Measurements from ENCODE around the gene EYS. TPM values are rescaled to one million over a fixed set of nuclear protein-coding genes. Genes with fewer than 3 reads are reported as not detected.

The EYS gene
- polyA plus RNA-seq, 1 experiment = not detected

GRCh38 chr6:64817525-64817924, 889.5 kb downstream of the EYS start:
- no peak for DNase-seq (ENCODE audit: low read depth)
- Histone ChIP-seq H3K36me3 (ENCODE audit: control insufficient read depth, insufficient read depth, low read length) (no peaks in the 10 kb centered on the region), H3K27me3 (ENCODE audit: control insufficient read depth, insufficient read depth, low read length) (no peaks in the 10 kb centered on the region), H3K4me3 (ENCODE audit: low read depth, low read length) (no peak overlapping the region)
- ChIA-PET POLR2A (no interaction called here), CTCF (no interaction called here)
- TF ChIP-seq, protein P1, sequence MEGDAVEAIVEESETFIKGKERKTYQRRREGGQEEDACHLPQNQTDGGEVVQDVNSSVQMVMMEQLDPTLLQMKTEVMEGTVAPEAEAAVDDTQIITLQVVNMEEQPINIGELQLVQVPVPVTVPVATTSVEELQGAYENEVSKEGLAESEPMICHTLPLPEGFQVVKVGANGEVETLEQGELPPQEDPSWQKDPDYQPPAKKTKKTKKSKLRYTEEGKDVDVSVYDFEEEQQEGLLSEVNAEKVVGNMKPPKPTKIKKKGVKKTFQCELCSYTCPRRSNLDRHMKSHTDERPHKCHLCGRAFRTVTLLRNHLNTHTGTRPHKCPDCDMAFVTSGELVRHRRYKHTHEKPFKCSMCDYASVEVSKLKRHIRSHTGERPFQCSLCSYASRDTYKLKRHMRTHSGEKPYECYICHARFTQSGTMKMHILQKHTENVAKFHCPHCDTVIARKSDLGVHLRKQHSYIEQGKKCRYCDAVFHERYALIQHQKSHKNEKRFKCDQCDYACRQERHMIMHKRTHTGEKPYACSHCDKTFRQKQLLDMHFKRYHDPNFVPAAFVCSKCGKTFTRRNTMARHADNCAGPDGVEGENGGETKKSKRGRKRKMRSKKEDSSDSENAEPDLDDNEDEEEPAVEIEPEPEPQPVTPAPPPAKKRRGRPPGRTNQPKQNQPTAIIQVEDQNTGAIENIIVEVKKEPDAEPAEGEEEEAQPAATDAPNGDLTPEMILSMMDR (IDR thresholded peaks at IDR 0.05; ENCODE audit: insufficient read depth, low read depth, low read length) = no peak

DNA sequence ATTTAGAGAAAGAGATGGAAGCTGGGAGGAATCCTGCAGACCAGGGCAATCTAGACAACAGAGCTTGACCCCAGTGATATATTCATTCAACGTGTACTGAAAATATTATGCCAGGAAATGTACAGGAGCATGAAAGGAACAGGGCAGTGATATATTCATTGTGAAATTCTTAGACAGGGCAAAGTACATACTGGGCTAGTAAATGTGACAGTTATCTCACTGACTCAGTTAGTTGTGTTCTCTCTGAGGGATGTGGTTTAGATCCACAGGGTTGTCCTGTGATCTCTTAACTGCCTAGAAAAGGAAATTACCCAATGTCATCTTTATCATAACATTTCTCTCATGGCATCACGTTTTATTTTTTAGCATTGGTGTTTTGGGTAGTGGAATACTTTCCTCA, 891.3 kb downstream of the EYS start:
- CTCF ChIA-PET = no interaction called here
- POLR2A ChIA-PET = no interaction called here
- TF ChIP-seq, protein P1 (IDR thresholded peaks at IDR 0.05; ENCODE audit: insufficient read depth, low read depth, low read length) = no peak
- Histone ChIP-seq H3K4me3 (ENCODE audit: low read depth, low read length) (no peak overlapping the region), H3K27me3 (ENCODE audit: control insufficient read depth, insufficient read depth, low read length) (no peaks in the 10 kb centered on the region), H3K36me3 (ENCODE audit: control insufficient read depth, insufficient read depth, low read length) (no peaks in the 10 kb centered on the region)
- DNase-seq (ENCODE audit: low read depth) = no peak

GRCh38 chr6:64812138-64812537, 894.9 kb downstream of the EYS start:
- DNase-seq (ENCODE audit: low read depth) = no peak
- H3K4me3 ChIP-seq (ENCODE audit: low read depth, low read length) = no peak overlapping the region
- H3K27me3 ChIP-seq (ENCODE audit: control insufficient read depth, insufficient read depth, low read length) = no peaks in the 10 kb centered on the region
- ChIA-PET CTCF (no interaction called here), POLR2A (no interaction called here)
- TF ChIP-seq, protein P1 (IDR thresholded peaks at IDR 0.05; ENCODE audit: insufficient read depth, low read depth, low read length) = no peak
- no peaks in the 10 kb centered on the region for H3K36me3 ChIP-seq (ENCODE audit: control insufficient read depth, insufficient read depth, low read length)

DNA sequence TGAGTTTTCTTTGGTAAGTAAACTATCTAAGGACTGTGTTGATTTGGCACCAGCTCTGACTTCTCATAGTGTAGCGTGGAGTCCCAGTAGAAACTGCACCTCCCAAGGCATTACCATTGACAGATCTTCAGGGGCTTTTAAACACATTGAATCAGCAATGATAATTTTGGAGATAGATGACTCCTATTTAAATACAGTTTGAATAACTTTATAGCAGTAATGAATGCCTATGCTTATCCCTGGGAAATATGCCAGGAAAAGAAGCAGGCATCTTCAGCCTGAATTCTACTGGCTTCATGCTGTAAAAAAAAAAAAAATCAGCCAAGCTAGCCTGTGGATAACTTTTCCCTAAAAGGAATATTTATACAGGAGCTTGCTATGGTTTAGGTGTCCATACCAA, 895.9 kb downstream of the EYS start:
- Histone ChIP-seq H3K36me3 (ENCODE audit: control insufficient read depth, insufficient read depth, low read length) (no peaks in the 10 kb centered on the region), H3K4me3 (ENCODE audit: low read depth, low read length) (no peak overlapping the region), H3K27me3 (ENCODE audit: control insufficient read depth, insufficient read depth, low read length) (no peaks in the 10 kb centered on the region)
- ChIA-PET POLR2A (no interaction called here), CTCF (interaction anchor here (0.5 kb wide), 1 partner anchor 46 kb away, joined by 5 read pairs; no protein-coding TSS in a partner anchor)
- TF ChIP-seq, protein P1 (IDR thresholded peaks at IDR 0.05; ENCODE audit: insufficient read depth, low read depth, low read length) = no peak
- no peak for DNase-seq (ENCODE audit: low read depth)

- Histone ChIP-seq H3K4me3 (ENCODE audit: low read depth, low read length) (no peak overlapping the region), H3K27me3 (ENCODE audit: control insufficient read depth, insufficient read depth, low read length) (no peaks in the 10 kb centered on the region), H3K36me3 (ENCODE audit: control insufficient read depth, insufficient read depth, low read length) (no peaks in the 10 kb centered on the region)
- ChIA-PET CTCF (no interaction called here), POLR2A (no interaction called here)
- no peak for DNase-seq (ENCODE audit: low read depth)
- TF ChIP-seq, protein P1 (IDR thresholded peaks at IDR 0.05; ENCODE audit: insufficient read depth, low read depth, low read length) = no peak
Observed at GRCh38 chr6:64807785-64808184, 899.2 kb downstream of the EYS start.
